NCI-H146 treated with DMSO at 0.1 percent for 48 hours (cell line): ENCODE measurements around the gene SKOR2.

ENCODE experiments used
- DNase-seq: peaks from one replicate; lab custom pipeline; 2025; ENCODE audit not compliant: unreplicated experiment; lab: John Stamatoyannopoulos, UW

The SKOR2 gene

GRCh38 chr18:47260120-47260923 lies 8.9 kb upstream of the SKOR2 start:
- no peak for DNase-seq

GRCh38 chr18:47254341-47254939 lies 3.0 kb upstream of the SKOR2 start:
- no peak for DNase-seq

- DNase-seq, result no peak
Observed at GRCh38 chr18:47253101-47253654, 1.7 kb upstream of the SKOR2 start.

GRCh38 chr18:47250391-47251046 lies 941 bp downstream of the SKOR2 start:
- no peak for DNase-seq

- no peak for DNase-seq
Observed at GRCh38 chr18:47249314-47249981, 2.0 kb downstream of the SKOR2 start.

GRCh38 chr18:47248604-47249313 lies 2.7 kb downstream of the SKOR2 start:
- no peak for DNase-seq

GRCh38 chr18:47248115-47248603 lies 3.3 kb downstream of the SKOR2 start:
- DNase-seq, result no peak

GRCh38 chr18:47247416-47248114 lies 3.9 kb downstream of the SKOR2 start:
- no peak for DNase-seq

GRCh38 chr18:47247036-47247415 lies 4.4 kb downstream of the SKOR2 start:
- DNase-seq, result no peak

GRCh38 chr18:47246027-47246971 lies 5.2 kb downstream of the SKOR2 start:
- no peak for DNase-seq

GRCh38 chr18:47244086-47244485 lies 7.4 kb downstream of the SKOR2 start:
- no peak for DNase-seq

- DNase-seq, result no peak
Observed at GRCh38 chr18:47235096-47235495, 16.4 kb downstream of the SKOR2 start.

- DNase-seq, result no peak
Observed at GRCh38 chr18:47226660-47227059, 24.8 kb downstream of the SKOR2 start.

- peak; percentile 52 for DNase-seq
Observed at GRCh38 chr18:47215554-47216138, 35.8 kb downstream of the SKOR2 start.

GRCh38 chr18:47209171-47209570 lies 42.3 kb downstream of the SKOR2 start:
- no peak for DNase-seq

- no peak for DNase-seq
Observed at GRCh38 chr18:47206945-47207637, 44.4 kb downstream of the SKOR2 start.

GRCh38 chr18:47204908-47205522 lies 46.4 kb downstream of the SKOR2 start:
- peak; percentile 56 for DNase-seq
